Measurements from ENCODE around the gene BORCS5. TPM values are rescaled to one million over a fixed set of nuclear protein-coding genes. Genes with fewer than 3 reads are reported as not detected.
A peak's percentile ranks its signal among the peaks of the same experiment; 100 is the strongest.

The BORCS5 gene
- polyA plus RNA-seq, 4 donors: 2.2 to 7.5 (median 5.5) TPM

DNA sequence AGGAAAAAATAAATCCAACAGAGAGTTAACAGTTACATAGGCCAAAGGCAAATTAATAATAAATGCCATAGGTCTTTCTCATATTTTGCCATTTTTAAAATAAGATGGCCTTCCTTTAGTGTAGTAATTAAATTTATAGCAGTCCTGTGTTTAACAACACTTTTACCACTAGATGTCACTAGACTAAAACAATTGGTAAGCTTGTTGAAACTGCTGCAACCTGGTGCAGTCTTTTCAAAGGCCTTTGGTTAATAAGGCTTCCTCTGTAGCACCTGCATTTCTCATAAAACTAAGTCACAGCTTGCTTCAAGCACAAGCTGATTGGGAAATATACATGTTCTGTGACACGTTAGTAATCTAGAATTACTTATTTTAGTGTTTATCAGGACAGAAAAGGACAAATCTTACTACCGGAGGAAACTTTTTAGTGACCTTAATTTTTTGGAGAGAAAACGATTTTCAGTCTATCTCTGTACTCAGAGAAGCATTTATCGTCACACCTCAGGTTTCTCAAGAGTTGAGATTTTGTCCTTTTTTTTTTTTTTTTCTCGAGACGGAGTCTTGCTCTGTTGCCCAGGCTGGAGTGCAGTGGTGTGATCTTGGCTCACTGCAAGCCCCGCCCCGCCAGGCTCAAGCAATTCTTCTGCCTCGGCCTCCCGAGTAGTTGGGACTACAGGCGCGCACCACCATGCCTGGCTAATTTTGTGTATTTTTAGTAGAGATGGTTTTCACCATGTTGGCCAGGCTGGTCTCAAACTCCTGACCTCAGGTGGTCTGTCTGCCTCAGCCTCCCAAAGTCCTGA is 20.0 kb downstream of the BORCS5 start:
- no peaks in the 10 kb centered on the region for H3K27me3 ChIP-seq (ENCODE audit: control insufficient read depth in 3 of 3, insufficient read depth in 3 of 3, low read length in 3 of 3)

DNA sequence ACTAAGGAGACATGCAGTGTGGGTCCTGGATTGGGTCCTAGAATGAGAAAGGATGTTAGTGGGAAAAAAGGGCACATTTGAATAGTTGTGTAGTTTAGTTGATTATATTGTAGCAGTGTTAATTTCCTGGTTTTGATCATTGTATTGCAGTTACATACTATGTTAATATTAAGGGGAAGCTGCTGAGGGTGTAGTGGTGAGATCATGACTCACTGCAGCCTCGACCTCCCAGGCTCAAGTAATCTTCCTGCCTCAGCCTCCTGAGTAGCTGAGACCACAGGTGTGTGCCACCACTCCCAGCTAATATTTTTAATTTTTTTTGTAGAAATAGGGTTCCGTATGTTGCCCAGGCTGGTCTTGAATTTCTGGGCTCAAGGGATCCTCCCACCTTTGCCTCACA is 21.7 kb downstream of the BORCS5 start:
- FAIRE-seq (no peak), DNase-seq (no peak)
- Histone ChIP-seq H3K9me3 (ENCODE audit: control insufficient read depth in 2 of 2, insufficient read depth in 1 of 2, low read depth in 1 of 2, low read length in 1 of 2) (peaks cover 0 to 7% of the 10 kb centered on the region in 2 donors), H3K4me3 (ENCODE audit: low read depth in 1 of 3, low read length in 3 of 3) (no peak overlapping the region), H3K27me3 (ENCODE audit: control insufficient read depth in 3 of 3, insufficient read depth in 3 of 3, low read length in 3 of 3) (no peaks in the 10 kb centered on the region), H3K27ac (ENCODE audit: low read depth in 1 of 3, low read length in 2 of 3) (no peak overlapping the region), H3K36me3 (ENCODE audit: control insufficient read depth in 3 of 3, insufficient read depth in 2 of 3, low read depth in 1 of 3, low read length in 3 of 3) (peaks cover 0 to 10% (median 3%) of the 10 kb centered on the region in 3 donors), H3K4me1 (ENCODE audit: control insufficient read depth in 3 of 3, insufficient read depth in 2 of 3, low read depth in 1 of 3, low read length in 2 of 3) (peaks cover under 1 to 9% (median 3%) of the 10 kb centered on the region in 3 donors)
- 76 to 82% (median 78%) methylated on average over 2 of the region's 2 CpGs for WGBS, 3 donors

More for the DNA sequence above, 20.0 kb downstream of the BORCS5 start:
- peaks cover 2 to 9% (median 3%) of the 10 kb centered on the region in 3 donors for H3K36me3 ChIP-seq (ENCODE audit: control insufficient read depth in 3 of 3, insufficient read depth in 2 of 3, low read depth in 1 of 3, low read length in 3 of 3)
- H3K9me3 ChIP-seq (ENCODE audit: control insufficient read depth in 2 of 2, insufficient read depth in 1 of 2, low read depth in 1 of 2, low read length in 1 of 2): peaks cover 0 to 5% of the 10 kb centered on the region in 2 donors
- WGBS, 3 donors: 79 to 84% (median 82%) methylated on average over 12 of the region's 12 CpGs
- H3K4me1 ChIP-seq (ENCODE audit: control insufficient read depth in 3 of 3, insufficient read depth in 2 of 3, low read depth in 1 of 3, low read length in 2 of 3): peaks cover 2 to 16% (median 7%) of the 10 kb centered on the region in 3 donors
- FAIRE-seq: peak; percentile 53
- no peak overlapping the region for H3K27ac ChIP-seq (ENCODE audit: low read depth in 1 of 3, low read length in 2 of 3)
- peak; percentile 82 to 88 for DNase-seq
- no peak overlapping the region for H3K4me3 ChIP-seq (ENCODE audit: low read depth in 1 of 3, low read length in 3 of 3)

DNA sequence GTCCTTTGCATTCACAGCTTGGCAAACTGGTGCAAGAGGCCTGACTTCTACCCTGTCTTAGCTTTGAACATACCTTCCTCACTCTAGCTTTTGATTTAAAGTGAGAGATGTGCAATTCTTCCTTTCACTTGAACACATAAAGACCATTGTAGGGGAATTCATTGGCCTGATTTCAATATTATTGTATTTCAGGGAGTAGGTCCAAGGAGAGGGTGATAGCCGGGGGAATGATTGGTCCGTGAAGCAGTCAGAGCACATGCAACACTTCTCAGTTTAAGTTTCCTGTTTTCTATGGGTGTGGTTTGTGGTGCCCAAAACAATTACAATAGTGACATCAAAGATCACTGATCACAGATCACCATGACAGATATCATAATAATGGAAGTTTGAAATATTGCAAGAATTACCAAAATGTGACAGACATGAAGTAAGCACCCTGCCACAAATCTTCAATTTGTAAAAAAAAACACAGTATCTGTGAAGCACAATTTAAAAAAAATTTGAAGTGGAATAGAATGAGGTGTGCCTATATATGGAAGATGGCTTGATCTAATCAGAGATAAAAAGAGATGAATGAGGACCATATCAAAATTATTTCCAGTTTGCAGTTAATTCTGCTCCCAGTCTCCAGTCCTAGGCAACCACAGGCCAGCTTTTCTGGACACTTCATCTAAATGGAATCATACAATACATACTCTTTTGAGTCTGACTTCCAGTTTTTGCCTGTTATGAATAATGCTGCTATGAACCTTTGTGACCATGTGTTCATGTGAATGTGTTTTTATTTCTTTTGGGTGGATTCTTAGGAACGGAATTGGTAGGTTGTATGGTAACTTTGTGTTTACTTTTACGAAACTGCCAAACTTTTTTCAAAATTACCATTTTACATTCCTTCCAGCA is 23.2 kb downstream of the BORCS5 start:
- Histone ChIP-seq H3K27me3 (ENCODE audit: control insufficient read depth in 3 of 3, insufficient read depth in 3 of 3, low read length in 3 of 3) (no peaks in the 10 kb centered on the region), H3K27ac (ENCODE audit: low read depth in 1 of 3, low read length in 2 of 3) (peak overlapping the region in 2 of 3 donors; percentile 50 to 87), H3K36me3 (ENCODE audit: control insufficient read depth in 3 of 3, insufficient read depth in 2 of 3, low read depth in 1 of 3, low read length in 3 of 3) (peaks cover 0 to 6% (median 3%) of the 10 kb centered on the region in 3 donors), H3K4me1 (ENCODE audit: control insufficient read depth in 3 of 3, insufficient read depth in 2 of 3, low read depth in 1 of 3, low read length in 2 of 3) (peaks cover 3 to 14% (median 6%) of the 10 kb centered on the region in 3 donors), H3K4me3 (ENCODE audit: low read depth in 1 of 3, low read length in 3 of 3) (no peak overlapping the region), H3K9me3 (ENCODE audit: control insufficient read depth in 2 of 2, insufficient read depth in 1 of 2, low read depth in 1 of 2, low read length in 1 of 2) (peaks cover 0 to 7% of the 10 kb centered on the region in 2 donors)
- FAIRE-seq (no peak), DNase-seq (peak in 1 of 2 donors; percentile 39)
- 55 to 68% (median 63%) methylated on average over 4 of the region's 4 CpGs for WGBS, 3 donors

DNA sequence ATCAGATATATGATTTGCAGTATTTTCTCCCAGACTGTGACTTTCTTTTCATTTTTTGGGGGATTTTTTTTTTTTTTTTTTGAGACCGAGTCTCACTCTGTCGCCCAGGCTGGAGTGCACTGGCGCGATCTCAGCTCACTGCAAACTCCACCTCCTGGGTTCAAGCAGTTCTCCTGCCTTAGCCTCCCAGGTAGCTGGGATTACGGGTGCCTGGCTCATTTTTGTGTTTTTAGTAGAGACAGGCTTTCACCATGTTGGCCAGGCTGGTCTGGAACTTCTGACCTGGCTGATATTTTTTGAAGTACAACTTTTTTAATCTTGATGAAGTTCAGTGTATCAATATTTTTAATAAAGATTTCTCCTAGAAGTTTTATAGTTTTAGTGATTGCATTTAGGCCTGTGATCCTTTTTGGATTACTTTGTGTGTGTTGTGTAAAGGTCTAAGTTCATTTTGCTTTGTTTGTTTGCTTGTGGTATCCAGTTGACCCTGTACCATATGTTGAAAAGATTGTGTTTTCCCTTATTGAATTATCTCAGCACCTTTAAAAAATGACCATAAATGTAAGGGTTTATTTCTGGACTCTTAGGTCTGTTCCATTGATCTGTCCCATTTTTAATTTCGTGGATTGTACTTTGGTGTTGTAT is 24.2 kb downstream of the BORCS5 start:
- H3K4me1 ChIP-seq (ENCODE audit: control insufficient read depth in 3 of 3, insufficient read depth in 2 of 3, low read depth in 1 of 3, low read length in 2 of 3): peaks cover 3 to 21% (median 6%) of the 10 kb centered on the region in 3 donors
- H3K9me3 ChIP-seq (ENCODE audit: control insufficient read depth in 2 of 2, insufficient read depth in 1 of 2, low read depth in 1 of 2, low read length in 1 of 2): peaks cover 0 to 7% of the 10 kb centered on the region in 2 donors
- H3K27me3 ChIP-seq (ENCODE audit: control insufficient read depth in 3 of 3, insufficient read depth in 3 of 3, low read length in 3 of 3): no peaks in the 10 kb centered on the region
- no peak for FAIRE-seq
- DNase-seq: no peak
- peak overlapping the region in 1 of 3 donors; percentile 10 for H3K27ac ChIP-seq (ENCODE audit: low read depth in 1 of 3, low read length in 2 of 3)
- peaks cover 0 to 6% (median 3%) of the 10 kb centered on the region in 3 donors for H3K36me3 ChIP-seq (ENCODE audit: control insufficient read depth in 3 of 3, insufficient read depth in 2 of 3, low read depth in 1 of 3, low read length in 3 of 3)
- H3K4me3 ChIP-seq (ENCODE audit: low read depth in 1 of 3, low read length in 3 of 3): no peak overlapping the region
- 95 to 99% (median 96%) methylated on average over 6 of the region's 6 CpGs for WGBS, 3 donors

DNA sequence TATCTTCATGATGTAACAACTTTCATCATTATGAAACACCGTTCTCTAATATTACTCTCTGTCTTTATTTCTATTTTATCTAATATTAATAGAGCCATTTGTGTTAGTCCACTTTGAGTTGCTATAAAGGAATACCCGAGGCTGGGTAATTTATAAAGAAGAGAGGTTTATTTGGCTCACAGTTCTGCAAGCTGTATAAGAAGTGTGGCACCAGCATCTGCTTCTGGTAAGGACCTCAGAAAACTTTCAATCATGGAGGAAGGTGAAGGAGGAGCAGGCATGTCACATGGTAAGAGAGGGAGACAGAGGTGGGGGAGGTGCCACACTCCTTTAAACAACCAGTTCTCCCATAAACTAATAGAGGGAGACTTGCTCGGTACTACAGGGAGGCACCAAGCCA is 25.1 kb downstream of the BORCS5 start:
- Histone ChIP-seq H3K36me3 (ENCODE audit: control insufficient read depth in 3 of 3, insufficient read depth in 2 of 3, low read depth in 1 of 3, low read length in 3 of 3) (peaks cover 0 to 6% (median 3%) of the 10 kb centered on the region in 3 donors), H3K4me3 (ENCODE audit: low read depth in 1 of 3, low read length in 3 of 3) (no peak overlapping the region), H3K4me1 (ENCODE audit: control insufficient read depth in 3 of 3, insufficient read depth in 2 of 3, low read depth in 1 of 3, low read length in 2 of 3) (peaks cover 3 to 26% (median 6%) of the 10 kb centered on the region in 3 donors), H3K27ac (ENCODE audit: low read depth in 1 of 3, low read length in 2 of 3) (no peak overlapping the region), H3K27me3 (ENCODE audit: control insufficient read depth in 3 of 3, insufficient read depth in 3 of 3, low read length in 3 of 3) (no peaks in the 10 kb centered on the region), H3K9me3 (ENCODE audit: control insufficient read depth in 2 of 2, insufficient read depth in 1 of 2, low read depth in 1 of 2, low read length in 1 of 2) (peaks cover 0 to 7% of the 10 kb centered on the region in 2 donors)
- DNase-seq (no peak), FAIRE-seq (no peak)
- 92 to 94% (median 94%) methylated on average over 3 of the region's 3 CpGs for WGBS, 3 donors

DNA sequence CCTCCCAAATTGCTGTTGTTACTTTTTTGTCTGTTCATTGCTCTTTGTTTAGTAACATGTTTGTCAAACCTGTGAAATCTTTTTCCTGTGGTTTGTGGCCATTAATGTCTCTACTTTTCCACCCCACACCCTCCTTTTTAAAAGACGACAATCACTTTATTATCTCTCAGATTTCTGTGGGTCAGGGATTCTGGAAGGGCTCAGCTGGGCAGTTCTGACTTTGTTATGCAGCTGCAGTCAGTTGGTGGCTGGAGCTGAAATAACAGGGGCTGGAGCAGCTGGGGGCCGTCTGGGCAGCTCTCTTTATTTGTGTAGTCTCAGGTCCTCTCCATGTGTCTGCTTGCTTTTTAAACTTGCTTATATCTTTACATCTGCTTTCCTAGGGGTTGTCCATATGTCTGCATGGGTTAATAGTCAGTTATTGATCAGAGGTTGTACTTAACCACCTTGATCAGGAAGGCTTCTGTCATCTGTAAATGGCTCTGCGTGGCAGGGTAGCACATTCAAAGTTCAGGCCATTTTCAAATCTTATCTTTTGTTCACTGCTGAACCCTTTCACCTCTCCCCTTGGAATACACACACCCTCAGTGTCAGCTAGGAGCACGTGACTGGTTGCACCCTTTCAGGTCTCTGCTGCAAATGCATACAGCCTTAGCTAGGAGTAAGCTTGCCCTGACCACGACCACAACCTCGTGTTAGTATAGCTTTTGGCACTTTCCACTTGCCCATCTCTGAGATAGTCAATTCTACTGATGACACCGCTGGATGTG is 27.9 kb downstream of the BORCS5 start:
- Histone ChIP-seq H3K27ac (ENCODE audit: low read depth in 1 of 3, low read length in 2 of 3) (peak overlapping the region; percentile 60 to 88 (median 82)), H3K36me3 (ENCODE audit: control insufficient read depth in 3 of 3, insufficient read depth in 2 of 3, low read depth in 1 of 3, low read length in 3 of 3) (peaks cover 0 to 4% (median 3%) of the 10 kb centered on the region in 3 donors), H3K9me3 (ENCODE audit: control insufficient read depth in 2 of 2, insufficient read depth in 1 of 2, low read depth in 1 of 2, low read length in 1 of 2) (peaks cover 0 to 7% of the 10 kb centered on the region in 2 donors), H3K4me3 (ENCODE audit: low read depth in 1 of 3, low read length in 3 of 3) (no peak overlapping the region), H3K27me3 (ENCODE audit: control insufficient read depth in 3 of 3, insufficient read depth in 3 of 3, low read length in 3 of 3) (no peaks in the 10 kb centered on the region), H3K4me1 (ENCODE audit: control insufficient read depth in 3 of 3, insufficient read depth in 2 of 3, low read depth in 1 of 3, low read length in 2 of 3) (peaks cover under 1 to 22% (median 6%) of the 10 kb centered on the region in 3 donors)
- DNase-seq (peak; percentile 73 to 92), FAIRE-seq (no peak)
- 17 to 39% (median 25%) methylated on average over 7 of the region's 7 CpGs for WGBS, 3 donors

DNA sequence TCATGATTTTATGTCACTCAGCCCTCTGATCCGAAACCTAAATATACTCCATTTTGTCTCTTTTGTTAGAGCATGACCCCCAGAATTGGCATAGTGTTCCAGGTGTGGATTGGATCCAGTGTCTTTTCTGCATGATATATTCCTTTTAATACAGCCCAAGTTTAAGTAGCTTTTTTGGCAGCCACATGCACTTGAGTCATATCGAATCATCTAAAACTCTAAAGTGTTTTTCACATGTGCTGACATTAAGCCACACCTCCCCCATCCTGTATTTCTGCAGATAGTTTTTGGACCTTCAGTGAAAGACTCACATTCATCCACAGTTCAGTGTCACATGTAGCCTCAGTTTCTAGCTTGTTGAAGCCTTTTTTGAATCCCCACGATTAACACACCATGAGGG is 30.6 kb downstream of the BORCS5 start:
- FAIRE-seq (no peak), DNase-seq (no peak)
- peaks cover 0 to 1% of the 10 kb centered on the region in 2 donors for H3K9me3 ChIP-seq (ENCODE audit: control insufficient read depth in 2 of 2, insufficient read depth in 1 of 2, low read depth in 1 of 2, low read length in 1 of 2)
- H3K27ac ChIP-seq (ENCODE audit: low read depth in 1 of 3, low read length in 2 of 3): no peak overlapping the region
- H3K4me3 ChIP-seq (ENCODE audit: low read depth in 1 of 3, low read length in 3 of 3): no peak overlapping the region
- peaks cover 0 to 2% (median 0%) of the 10 kb centered on the region in 3 donors for H3K36me3 ChIP-seq (ENCODE audit: control insufficient read depth in 3 of 3, insufficient read depth in 2 of 3, low read depth in 1 of 3, low read length in 3 of 3)
- WGBS, 3 donors: 59 to 75% (median 70%) methylated on average over 3 of the region's 3 CpGs
- no peaks in the 10 kb centered on the region for H3K27me3 ChIP-seq (ENCODE audit: control insufficient read depth in 3 of 3, insufficient read depth in 3 of 3, low read length in 3 of 3)
- peaks cover 0 to 18% (median 6%) of the 10 kb centered on the region in 3 donors for H3K4me1 ChIP-seq (ENCODE audit: control insufficient read depth in 3 of 3, insufficient read depth in 2 of 3, low read depth in 1 of 3, low read length in 2 of 3)

Data from small intestine (tissue), 7 donors.